HFF-Myc (cell line): ENCODE measurements around the gene MCTP1.

ENCODE experiments used
- DNase-seq: peaks from one replicate; pipeline ENCODE4 v3.0.0-alpha.2; 2011; ENCODE audit warnings: low read depth; ENCODE audit errors: extremely low read depth
- H3K4me3 ChIP-seq: replicated peaks from 2 replicates; pipeline ENCODE4 v1.5.1; 2011; ENCODE audit warnings: low read depth, mild to moderate bottlenecking, control low read depth, low read length
- CTCF ChIP-seq: IDR thresholded peaks from 2 replicates; pipeline ENCODE4 v1.5.1; 2012; ENCODE audit warnings: mild to moderate bottlenecking, low read depth, low read length, control low read depth; ENCODE audit errors: missing control alignments

Gene MCTP1

DNA sequence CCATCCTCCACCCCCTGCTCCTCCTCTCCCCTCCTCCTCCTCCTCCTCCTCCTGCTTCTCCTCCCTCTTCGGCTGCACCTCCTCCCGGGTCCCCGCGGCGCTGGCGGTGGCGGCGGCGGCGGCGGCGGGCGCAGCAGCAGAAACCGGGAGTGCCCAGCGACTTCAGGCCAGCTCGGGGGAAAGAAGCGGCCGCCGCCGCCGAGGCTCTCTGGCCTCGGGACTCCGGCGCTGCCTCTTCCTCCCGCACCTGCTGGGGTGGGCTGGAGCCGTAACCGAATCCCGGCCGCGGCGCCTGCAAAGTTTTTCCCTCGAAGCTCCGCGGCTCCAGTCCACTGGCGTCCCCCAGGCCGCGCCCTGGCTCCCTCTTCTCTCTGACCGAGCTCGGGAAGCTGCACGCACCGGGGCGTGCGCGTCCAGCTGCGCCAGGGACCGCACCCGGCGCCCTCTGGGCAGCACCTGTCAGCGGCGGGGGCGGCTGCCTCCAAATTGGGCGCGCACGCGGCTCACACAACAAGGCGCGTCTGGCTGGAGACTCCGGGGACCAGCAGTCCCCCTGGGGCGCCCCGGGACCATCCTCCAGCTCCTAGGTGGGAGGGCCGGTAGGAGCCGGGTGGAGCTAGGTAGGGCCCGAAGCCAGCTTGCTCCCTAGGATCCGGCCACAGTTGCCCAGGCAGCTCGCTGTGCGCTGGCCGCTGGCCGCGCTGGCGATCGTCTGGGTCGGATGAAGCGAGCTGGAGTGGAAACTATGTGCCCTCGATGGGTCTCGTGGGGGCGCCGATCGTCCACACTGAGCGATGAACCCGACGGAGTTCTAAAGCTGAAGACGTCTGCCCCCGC is at the start of gene MCTP1:
TSS of gene MCTP1 (minus strand) at position 523 of the 837 bp plus-strand sequence.
- DNase-seq = no peak
- no peak for TF ChIP-seq CTCF
- H3K4me3 ChIP-seq = peak within 1 kb of the TSS; percentile 31

GRCh38 chr5:95332158-95332557 is 47.3 kb upstream of the MCTP1 start:
- no peak overlapping the region for H3K4me3 ChIP-seq
- DNase-seq = no peak
- no peak for TF ChIP-seq CTCF

DNA sequence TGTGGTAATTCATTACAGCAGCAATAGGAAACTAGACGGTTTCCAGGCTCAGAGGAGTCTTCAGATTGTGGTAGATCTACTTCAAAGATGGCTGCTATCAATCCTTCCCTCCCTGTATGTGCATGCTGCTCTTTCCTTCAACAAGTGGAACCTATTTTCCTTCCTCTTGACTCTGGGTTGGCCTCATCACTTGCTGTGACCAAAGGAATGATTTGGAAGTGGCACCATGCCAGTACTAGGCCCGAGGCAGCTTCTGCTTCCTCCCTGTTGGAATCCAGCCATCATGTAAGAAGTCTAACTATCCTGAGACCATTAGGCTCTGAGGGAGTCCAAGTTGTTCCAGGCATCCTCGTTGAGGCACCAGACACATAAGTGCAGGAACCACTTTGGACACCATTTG is 46.5 kb upstream of the MCTP1 start:
- TF ChIP-seq CTCF = no peak
- H3K4me3 ChIP-seq = no peak overlapping the region
- DNase-seq = no peak

DNA sequence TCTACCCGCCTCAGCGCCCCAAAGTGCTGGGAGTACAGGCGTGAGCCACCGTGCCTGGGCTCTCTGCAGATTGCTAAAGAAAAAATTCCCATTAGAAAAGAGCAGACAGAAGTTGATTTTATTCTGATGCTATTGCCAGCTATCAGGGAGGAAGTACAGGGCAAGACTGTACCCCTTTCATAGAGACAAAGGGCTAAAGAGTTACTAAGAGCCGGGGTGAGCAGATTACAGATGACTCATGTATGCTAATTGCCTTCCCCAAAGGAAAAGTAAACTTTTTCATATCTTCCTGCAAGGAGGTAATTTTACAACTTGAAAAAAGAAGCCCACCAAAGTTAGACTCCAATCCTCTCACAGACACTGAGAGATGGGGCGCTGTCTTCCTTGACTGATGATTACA is 42.3 kb upstream of the MCTP1 start:
- DNase-seq = no peak
- no peak for TF ChIP-seq CTCF
- no peak overlapping the region for H3K4me3 ChIP-seq

DNA sequence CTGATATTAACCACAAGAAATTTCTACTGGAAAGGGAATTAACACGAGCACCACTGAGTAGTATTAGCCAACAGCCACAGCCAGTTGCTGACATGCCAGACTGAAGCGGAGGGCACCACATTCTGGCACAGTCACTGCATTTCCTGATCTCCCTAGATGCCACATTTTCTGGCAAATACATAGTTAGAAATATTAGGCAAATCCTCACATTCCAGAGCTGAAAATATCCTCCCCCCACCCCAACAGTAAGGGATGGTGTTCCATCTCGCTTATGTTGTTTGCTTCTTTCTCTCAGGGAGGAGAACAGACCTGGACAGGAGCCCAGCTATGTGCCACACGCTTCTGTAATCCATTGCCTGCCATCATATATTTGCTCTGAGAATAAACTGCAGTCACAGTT is 32.8 kb upstream of the MCTP1 start:
- DNase-seq = no peak
- TF ChIP-seq CTCF = no peak
- H3K4me3 ChIP-seq = no peak overlapping the region

- DNase-seq = no peak
- TF ChIP-seq CTCF = no peak
- no peak overlapping the region for H3K4me3 ChIP-seq
Observed at GRCh38 chr5:95317085-95317484, 32.2 kb upstream of the MCTP1 start.
